HG02885 (cell line): ENCODE results near the gene UBE2J2.

Source experiments
- ATAC-seq: cut with Tn5 transposase; IDR thresholded peaks from one replicate; pipeline ENCODE4 v1.9.1; 2021; ENCODE audit warnings: mild to moderate bottlenecking; ENCODE audit not compliant: unreplicated experiment, poor library complexity

UBE2J2 gene

GRCh38 chr1:1231400-1232207 is 42.0 kb downstream of the UBE2J2 start, which contains the start of gene SDF4:
TSS of gene SDF4 (minus strand) at chr1:1232001. CDS start at chr1:1228772, 3,229 bp downstream.
- peak; percentile 94 for ATAC-seq

GRCh38 chr1:1230656-1231399 is 42.8 kb downstream of the UBE2J2 start:
- ATAC-seq = no peak

GRCh38 chr1:1229770-1230169 is 43.9 kb downstream of the UBE2J2 start:
- ATAC-seq = no peak

GRCh38 chr1:1228596-1229321 is 44.9 kb downstream of the UBE2J2 start:
- no peak for ATAC-seq

- no peak for ATAC-seq
Observed at GRCh38 chr1:1228187-1228586, 45.5 kb downstream of the UBE2J2 start.

GRCh38 chr1:1227386-1227785 is 46.3 kb downstream of the UBE2J2 start:
- no peak for ATAC-seq

- ATAC-seq = no peak
Observed at GRCh38 chr1:1226566-1227362, 46.9 kb downstream of the UBE2J2 start.

GRCh38 chr1:1225913-1226312 is 47.7 kb downstream of the UBE2J2 start:
- no peak for ATAC-seq

- ATAC-seq = no peak
Observed at GRCh38 chr1:1225238-1225845, 48.3 kb downstream of the UBE2J2 start.

GRCh38 chr1:1223891-1224290 is 49.8 kb downstream of the UBE2J2 start:
- ATAC-seq = no peak

- ATAC-seq = no peak
Observed at GRCh38 chr1:1223321-1223720, 50.3 kb downstream of the UBE2J2 start.

GRCh38 chr1:1222575-1223225 is 51.0 kb downstream of the UBE2J2 start:
- ATAC-seq = no peak

- ATAC-seq = no peak
Observed at GRCh38 chr1:1221887-1222574, 51.6 kb downstream of the UBE2J2 start.

GRCh38 chr1:1220197-1220596 is 53.5 kb downstream of the UBE2J2 start:
- ATAC-seq = no peak

- ATAC-seq = no peak
Observed at GRCh38 chr1:1219341-1219740, 54.3 kb downstream of the UBE2J2 start.

- ATAC-seq = no peak
Observed at GRCh38 chr1:1218524-1219200, 55.0 kb downstream of the UBE2J2 start.

- ATAC-seq = no peak
Observed at GRCh38 chr1:1217621-1218523, 55.8 kb downstream of the UBE2J2 start.
